Measurements from ENCODE around the gene NDUFV1.
"Not testable (repeated sequence)": the region's sequence is repeated elsewhere in the genome, so short reads cannot be mapped to it uniquely, and the experiment has no call there.

The NDUFV1 gene

DNA sequence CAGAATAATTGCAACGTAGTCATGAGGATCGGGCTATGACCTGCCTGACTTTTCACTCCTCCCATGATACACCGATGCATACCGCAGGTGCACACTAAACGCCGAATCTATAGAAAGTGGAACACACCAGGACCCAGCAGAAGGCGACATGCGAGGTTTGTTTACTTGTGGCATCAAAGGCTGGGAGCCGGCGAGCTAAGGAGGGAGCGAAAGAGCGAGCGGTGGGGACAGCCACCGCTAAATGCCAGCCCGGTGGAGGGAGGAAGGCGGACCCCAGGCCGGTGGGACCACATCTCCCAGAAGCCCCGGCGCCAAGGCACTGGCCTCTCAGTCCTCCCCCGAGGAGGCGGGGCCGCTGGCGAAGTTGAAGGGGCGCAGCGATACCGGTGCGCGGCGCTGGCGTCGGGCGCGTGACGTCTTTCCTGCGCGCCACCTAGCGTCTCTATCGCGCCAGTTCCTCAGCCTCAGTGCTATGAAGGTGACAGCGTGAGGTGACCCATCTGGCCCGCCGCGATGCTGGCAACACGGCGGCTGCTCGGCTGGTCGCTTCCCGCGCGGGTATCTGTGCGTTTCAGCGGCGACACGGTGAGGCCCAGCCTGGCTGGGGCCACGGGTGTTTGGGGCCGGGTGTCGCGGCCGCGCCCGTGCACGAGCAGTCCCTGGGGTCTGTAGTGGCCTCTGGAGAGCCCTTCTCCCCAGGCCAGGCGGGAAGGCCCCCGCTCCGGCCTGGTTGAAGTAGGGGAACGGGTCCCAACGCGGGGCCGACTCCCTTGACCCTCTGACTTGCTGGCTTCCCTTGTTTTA lies at the start of gene NDUFV1:
TSS of gene NDUFV1 (plus strand) at position 445 of the 804 bp plus-strand sequence. CDS start at position 514, 69 bp downstream.
- peak; percentile 70 to 92 for DNase-seq

DNA sequence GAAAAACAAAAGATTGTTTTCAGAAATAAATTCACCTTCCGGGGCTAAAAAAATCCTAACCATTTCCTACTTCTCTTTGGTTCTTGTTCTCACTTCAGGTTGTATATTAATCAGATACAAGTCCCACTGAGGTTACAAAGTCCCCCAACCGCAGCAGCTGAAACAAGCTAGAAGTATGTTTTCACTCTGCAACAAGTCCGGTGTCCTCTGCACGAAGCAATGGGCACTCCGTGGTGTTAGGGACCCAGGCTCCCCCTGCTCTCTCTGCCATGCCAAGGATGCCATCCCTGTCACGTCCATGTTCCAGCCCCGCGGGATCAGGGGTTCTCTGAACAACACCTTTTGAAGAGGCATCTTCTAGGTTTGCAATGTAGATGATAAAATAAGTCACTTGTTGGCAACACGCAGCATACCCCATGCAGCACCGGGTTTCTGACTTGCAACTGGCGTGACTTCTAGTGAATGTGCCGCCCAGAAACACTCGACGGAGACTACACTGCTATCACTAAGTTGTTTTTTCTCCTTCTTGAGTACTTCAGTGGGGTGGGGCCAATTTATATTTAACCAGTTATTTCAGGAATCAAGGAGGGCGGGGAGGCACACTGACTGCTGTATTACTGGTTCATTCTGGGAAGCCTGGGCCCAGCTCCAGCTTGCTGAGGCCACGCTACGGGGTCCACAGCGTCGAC lies 48.5 kb upstream of the NDUFV1 start:
- no peak for DNase-seq

GRCh38 chr11:67561971-67562619 lies 44.6 kb upstream of the NDUFV1 start:
- DNase-seq, result no peak

DNA sequence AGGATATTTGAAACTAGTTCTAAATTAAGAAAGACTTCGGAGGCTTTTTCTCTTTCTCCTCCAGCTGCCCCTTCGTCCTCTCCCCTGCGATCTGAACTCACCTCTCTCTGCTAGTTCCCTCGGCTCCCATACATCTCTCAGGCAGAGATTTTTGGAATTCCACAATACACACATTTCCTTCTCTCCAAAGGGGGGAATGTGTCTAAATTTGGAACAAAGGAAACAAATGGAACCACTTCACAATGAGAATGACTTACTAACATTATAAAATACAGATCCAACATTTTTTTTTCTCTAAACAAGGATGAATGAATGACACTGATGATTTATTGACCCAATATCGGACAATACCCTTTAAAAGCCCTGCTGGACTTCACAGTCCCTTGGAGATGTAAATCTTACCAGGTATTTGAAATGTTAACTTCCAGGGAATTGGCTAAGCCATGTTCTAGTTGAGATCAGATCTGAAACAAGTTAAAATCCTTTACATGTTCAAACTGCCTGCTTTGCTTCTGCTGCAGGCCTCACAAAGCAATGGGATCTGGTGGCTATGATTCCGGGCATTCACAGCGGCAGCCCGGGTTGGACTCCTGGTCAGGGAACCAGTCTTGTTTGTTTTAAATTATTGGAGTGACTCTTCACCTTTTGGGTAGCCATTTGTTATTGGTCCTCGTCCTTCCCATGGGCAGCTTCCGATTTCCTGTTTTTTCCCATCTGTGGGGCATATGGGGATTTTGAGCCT lies 43.6 kb upstream of the NDUFV1 start:
- DNase-seq, result no peak

DNA sequence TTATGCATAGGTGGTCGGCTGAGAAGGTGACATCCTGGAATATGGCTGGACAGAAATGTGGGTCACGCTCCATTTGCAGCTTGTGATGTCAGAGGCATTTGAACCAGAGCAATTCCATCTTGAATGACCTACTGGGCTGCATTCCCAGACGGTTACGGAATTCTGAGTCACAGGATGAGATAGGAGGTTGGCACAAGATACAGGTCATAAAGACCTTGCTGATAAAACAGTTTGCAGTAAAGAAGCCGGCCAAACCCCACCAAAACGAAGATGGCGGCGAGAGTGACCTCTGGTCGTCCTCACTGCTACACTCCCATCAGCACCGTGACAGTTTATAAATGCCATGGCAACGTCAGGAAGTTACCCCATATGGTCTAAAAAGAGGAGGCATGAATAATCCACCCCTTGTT lies 43.0 kb upstream of the NDUFV1 start:
- DNase-seq, result not testable (repeated sequence)

GRCh38 chr11:67564230-67564629 lies 42.5 kb upstream of the NDUFV1 start:
- DNase-seq, result no peak

DNA sequence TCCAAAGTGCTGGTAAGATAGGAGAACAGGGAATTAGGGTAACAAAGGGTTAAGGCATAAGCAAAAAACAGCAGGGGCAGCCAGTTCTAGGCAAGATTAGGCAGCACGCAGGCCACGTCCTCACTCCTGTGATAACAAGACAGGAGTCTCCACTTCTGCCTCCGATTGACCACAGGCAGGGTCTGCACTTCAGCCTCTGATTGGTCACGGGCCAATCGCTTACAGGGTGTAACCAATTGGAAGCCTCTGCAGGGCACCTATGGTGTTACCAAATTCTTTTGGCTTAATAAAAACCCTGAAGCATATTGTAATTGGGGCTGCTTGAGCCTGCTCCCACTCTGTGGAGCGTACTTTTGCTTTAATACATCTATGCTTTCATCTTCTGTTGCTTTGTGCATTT lies 35.3 kb upstream of the NDUFV1 start:
- no peak for DNase-seq

- DNase-seq, result no peak
Observed at GRCh38 chr11:67572305-67572704, 34.4 kb upstream of the NDUFV1 start.

DNA sequence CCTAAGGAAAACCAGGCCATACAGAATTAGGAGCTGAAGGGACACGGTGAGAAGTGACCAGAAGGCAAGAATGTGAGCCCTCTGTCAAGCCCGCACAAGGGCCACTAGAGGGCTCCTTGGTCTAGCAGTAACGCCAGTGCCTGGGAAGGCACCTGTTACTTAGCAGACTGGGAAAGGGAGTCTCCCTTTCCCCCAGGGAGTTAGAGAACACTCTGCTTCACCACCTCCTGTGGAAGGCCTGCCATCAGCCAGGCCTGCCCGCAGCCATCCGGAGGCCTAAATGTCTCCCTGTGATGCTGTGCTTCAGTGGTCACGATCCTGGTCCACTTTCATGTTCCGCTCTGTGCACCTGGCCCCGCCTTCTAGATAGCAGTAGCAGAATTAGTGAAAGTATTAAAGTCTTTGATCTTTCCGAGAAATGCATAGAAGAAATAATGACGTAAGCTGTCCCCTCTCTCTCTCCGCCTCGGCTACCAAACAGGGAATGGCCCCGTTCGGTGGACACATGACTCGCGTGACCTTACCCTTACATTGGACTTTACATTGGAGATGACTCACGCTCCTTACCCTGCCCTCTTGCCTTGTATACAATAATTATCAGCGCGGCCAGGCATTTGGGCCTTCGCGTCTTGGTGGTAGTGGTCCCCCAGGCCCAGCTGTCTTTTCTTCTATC lies 33.9 kb upstream of the NDUFV1 start:
- DNase-seq, result peak in 1 of 2 experiments; percentile 5

- DNase-seq, result no peak
Observed at GRCh38 chr11:67574938-67575337, 31.8 kb upstream of the NDUFV1 start.

DNA sequence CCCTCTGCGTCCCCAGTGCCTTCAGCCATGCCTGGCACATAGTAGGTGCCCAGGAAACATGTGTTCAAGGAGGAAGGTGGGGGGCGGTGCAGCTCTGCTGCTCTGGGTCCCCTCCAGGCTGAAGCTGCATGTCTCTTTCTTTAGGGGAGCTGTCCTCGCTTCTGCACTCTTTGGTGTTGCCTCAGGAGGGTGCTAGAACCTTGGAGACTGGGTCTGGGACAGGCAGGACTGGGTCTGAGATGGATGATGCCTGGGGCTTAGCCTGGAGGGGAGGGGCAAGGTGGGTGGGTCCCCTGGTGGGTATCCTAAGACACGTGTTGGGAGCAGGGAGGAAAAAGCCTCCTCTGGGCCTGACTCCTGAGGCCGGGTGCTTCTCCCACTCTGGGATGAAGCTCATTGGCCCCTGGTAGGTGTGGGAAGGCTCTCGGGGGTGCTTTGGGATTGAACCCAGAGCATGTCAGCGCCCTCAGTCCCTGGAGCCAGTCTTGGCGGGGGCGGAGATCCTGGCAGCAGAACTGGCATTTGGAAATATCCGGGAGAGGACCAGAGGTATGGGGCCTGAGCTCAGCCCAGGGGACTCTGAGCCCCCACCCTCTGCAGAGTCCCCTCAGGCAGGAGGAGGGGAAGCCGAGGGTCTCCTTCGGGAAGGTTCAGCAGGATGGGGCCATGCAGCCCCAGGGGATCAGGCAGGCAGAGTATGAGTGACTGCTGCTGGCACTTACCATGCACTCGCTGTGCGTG lies 29.8 kb upstream of the NDUFV1 start:
- DNase-seq, result no peak

DNA sequence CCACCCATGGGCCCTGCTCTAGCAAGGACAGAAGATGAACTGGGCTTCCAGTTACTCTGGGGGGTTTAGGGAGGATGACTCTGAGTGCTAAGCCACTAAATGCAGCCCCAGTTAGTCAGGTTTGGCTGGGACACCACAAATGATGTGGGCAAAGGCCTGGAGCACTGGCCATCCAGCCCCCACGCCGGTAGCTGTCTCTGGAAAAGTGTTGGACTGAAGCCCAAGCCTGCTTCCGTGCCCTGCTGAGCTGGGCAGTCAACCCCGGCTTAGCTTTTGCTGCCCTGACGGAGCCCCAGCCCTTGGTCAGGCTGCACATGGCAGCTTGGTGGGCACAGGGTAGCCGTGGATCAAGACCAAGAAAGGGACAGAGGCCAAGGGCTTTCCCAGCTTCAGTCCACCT lies 28.8 kb upstream of the NDUFV1 start:
- DNase-seq, result no peak

DNA sequence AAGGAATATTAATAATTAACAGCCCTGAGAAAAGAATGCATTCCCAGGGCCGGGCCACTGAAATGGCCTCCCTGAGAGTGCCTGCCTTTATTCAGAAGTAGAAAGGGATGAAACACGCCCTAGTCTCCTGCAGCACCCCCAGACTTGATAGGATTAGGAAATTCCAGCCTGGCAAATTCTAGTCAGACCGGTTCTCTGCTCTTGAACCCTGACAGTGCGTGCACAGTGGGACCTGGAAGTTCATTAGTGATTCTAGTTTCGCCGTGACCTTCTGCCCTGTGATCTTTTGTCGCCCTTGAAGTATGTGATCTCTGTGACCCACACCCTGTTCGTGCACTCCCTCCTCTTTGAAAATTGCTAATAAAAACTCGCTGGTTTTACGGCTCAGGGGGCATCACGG lies 25.3 kb upstream of the NDUFV1 start:
- DNase-seq, result no peak

DNA sequence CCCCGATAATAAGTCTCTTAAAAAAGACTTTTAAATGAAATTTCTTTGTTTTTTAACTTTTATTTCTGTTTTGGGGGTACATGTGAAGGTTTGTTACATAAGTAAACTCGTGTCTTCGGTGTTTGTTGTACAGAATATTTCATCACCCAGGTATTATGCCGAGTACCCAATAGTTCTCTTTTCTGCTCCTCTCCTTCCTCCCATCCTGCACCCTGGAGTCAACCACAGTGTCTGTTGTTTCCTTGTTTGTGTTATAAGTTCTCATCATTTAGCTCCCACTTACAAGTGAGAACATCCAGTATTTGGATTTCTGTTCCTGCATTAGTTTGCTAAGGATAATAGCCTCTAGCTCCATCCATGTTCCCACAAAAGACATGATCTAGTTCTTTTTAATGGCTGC lies 24.7 kb upstream of the NDUFV1 start:
- DNase-seq, result no peak

DNA sequence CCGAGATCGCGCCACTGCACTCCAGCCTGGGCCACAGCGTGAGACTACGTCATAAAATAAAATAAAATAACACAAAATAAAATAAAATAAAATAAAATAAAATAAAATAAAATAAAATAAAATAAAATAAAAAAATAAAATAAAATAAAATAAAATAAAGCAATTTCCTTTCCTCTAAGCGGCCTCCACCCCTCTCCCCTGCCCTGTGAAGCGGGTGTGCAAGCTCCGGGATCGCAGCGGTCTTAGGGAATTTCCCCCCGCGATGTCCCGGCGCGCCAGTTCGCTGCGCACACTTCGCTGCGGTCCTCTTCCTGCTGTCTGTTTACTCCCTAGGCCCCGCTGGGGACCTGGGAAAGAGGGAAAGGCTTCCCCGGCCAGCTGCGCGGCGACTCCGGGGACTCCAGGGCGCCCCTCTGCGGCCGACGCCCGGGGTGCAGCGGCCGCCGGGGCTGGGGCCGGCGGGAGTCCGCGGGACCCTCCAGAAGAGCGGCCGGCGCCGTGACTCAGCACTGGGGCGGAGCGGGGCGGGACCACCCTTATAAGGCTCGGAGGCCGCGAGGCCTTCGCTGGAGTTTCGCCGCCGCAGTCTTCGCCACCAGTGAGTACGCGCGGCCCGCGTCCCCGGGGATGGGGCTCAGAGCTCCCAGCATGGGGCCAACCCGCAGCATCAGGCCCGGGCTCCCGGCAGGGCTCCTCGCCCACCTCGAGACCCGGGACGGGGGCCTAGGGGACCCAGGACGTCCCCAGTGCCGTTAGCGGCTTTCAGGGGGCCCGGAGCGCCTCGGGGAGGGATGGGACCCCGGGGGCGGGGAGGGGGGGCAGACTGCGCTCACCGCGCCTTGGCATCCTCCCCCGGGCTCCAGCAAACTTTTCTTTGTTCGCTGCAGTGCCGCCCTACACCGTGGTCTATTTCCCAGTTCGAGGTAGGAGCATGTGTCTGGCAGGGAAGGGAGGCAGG lies 23.2 kb upstream of the NDUFV1 start, which contains the start of gene GSTP1:
TSS of gene GSTP1 (plus strand) at position 566 of the 958 bp plus-strand sequence. CDS start at position 598, 32 bp downstream.
- peak; percentile 11 to 36 for DNase-seq

DNA sequence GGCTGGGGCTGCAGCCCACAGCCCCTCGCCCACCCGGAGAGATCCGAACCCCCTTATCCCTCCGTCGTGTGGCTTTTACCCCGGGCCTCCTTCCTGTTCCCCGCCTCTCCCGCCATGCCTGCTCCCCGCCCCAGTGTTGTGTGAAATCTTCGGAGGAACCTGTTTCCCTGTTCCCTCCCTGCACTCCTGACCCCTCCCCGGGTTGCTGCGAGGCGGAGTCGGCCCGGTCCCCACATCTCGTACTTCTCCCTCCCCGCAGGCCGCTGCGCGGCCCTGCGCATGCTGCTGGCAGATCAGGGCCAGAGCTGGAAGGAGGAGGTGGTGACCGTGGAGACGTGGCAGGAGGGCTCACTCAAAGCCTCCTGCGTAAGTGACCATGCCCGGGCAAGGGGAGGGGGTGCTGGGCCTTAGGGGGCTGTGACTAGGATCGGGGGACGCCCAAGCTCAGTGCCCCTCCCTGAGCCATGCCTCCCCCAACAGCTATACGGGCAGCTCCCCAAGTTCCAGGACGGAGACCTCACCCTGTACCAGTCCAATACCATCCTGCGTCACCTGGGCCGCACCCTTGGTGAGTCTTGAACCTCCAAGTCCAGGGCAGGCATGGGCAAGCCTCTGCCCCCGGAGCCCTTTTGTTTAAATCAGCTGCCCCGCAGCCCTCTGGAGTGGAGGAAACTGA lies 22.4 kb upstream of the NDUFV1 start:
- DNase-seq, result no peak

DNA sequence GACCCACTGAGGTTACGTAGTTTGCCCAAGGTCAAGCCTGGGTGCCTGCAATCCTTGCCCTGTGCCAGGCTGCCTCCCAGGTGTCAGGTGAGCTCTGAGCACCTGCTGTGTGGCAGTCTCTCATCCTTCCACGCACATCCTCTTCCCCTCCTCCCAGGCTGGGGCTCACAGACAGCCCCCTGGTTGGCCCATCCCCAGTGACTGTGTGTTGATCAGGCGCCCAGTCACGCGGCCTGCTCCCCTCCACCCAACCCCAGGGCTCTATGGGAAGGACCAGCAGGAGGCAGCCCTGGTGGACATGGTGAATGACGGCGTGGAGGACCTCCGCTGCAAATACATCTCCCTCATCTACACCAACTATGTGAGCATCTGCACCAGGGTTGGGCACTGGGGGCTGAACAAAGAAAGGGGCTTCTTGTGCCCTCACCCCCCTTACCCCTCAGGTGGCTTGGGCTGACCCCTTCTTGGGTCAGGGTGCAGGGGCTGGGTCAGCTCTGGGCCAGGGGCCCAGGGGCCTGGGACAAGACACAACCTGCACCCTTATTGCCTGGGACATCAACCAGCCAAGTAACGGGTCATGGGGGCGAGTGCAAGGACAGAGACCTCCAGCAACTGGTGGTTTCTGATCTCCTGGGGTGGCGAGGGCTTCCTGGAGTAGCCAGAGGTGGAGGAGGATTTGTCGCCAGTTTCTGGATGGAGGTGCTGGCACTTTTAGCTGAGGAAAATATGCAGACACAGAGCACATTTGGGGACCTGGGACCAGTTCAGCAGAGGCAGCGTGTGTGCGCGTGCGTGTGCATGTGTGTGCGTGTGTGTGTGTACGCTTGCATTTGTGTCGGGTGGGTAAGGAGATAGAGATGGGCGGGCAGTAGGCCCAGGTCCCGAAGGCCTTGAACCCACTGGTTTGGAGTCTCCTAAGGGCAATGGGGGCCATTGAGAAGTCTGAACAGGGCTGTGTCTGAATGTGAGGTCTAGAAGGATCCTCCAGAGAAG lies 21.6 kb upstream of the NDUFV1 start:
- DNase-seq, result no peak

DNA sequence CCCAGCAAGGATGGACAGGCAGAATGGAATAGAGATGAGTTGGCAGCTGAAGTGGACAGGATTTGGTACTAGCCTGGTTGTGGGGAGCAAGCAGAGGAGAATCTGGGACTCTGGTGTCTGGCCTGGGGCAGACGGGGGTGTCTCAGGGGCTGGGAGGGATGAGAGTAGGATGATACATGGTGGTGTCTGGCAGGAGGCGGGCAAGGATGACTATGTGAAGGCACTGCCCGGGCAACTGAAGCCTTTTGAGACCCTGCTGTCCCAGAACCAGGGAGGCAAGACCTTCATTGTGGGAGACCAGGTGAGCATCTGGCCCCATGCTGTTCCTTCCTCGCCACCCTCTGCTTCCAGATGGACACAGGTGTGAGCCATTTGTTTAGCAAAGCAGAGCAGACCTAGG lies 20.8 kb upstream of the NDUFV1 start:
- no peak for DNase-seq
